BLaER1 (cell line): ENCODE results near the gene BBOF1.
"Not testable (repeated sequence)": the region's sequence is repeated elsewhere in the genome, so short reads cannot be mapped to it uniquely, and the experiment has no call there.

Source experiments
- H3K27ac ChIP-seq: shearing (Covaris generic); formaldehyde crosslinking; 2 replicates; pipeline ENCODE4 v1.8.1; 2022
- H3K27me3 ChIP-seq: shearing (Covaris generic); formaldehyde crosslinking; 2 replicates; pipeline ENCODE4 v1.8.1; 2022
- H3K36me3 ChIP-seq: shearing (Covaris generic); formaldehyde crosslinking; 2 replicates; pipeline ENCODE4 v1.8.1; 2022
- H3K4me1 ChIP-seq: shearing (Covaris generic); formaldehyde crosslinking; 2 replicates; pipeline ENCODE4 v1.8.1; 2022
- H3K4me2 ChIP-seq: shearing (Covaris generic); formaldehyde crosslinking; 2 replicates; pipeline ENCODE4 v1.8.1; 2022
- H3K4me3 ChIP-seq: shearing (Covaris generic); formaldehyde crosslinking; 2 replicates; pipeline ENCODE4 v1.8.1; 2022
- H3K9ac ChIP-seq: shearing (Covaris generic); formaldehyde crosslinking; 2 replicates; pipeline ENCODE4 v1.8.1; 2022
- H3K9me3 ChIP-seq: shearing (Covaris generic); formaldehyde crosslinking; 2 replicates; pipeline ENCODE4 v1.8.1; 2022
- H4K20me1 ChIP-seq: shearing (Covaris generic); formaldehyde crosslinking; 2 replicates; pipeline ENCODE4 v1.8.1; 2022
- Cebpa-rat ChIP-seq: shearing (Covaris generic); IDR thresholded peaks from 2 replicates; pipeline ENCODE4 v1.8.1; 2022

BBOF1 gene

GRCh38 chr14:73997108-73997943, 21.8 kb upstream of the BBOF1 start:
- no peaks in the 10 kb centered on the region for H4K20me1 ChIP-seq
- no peaks in the 10 kb centered on the region for H3K36me3 ChIP-seq
- H3K4me1 ChIP-seq = peaks cover 12% of the 10 kb centered on the region
- H3K4me2 ChIP-seq = no peak overlapping the region
- H3K4me3 ChIP-seq = no peak overlapping the region
- H3K9me3 ChIP-seq = no peaks in the 10 kb centered on the region
- H3K27me3 ChIP-seq = no peaks in the 10 kb centered on the region
- no peak overlapping the region for H3K9ac ChIP-seq
- no peak overlapping the region for H3K27ac ChIP-seq
- TF ChIP-seq Cebpa-rat = no peak

- no peak overlapping the region for H3K27ac ChIP-seq
- no peak overlapping the region for H3K4me3 ChIP-seq
- TF ChIP-seq Cebpa-rat = no peak
- no peaks in the 10 kb centered on the region for H3K9me3 ChIP-seq
- H3K4me2 ChIP-seq = no peak overlapping the region
- H4K20me1 ChIP-seq = no peaks in the 10 kb centered on the region
- H3K27me3 ChIP-seq = no peaks in the 10 kb centered on the region
- H3K4me1 ChIP-seq = peaks cover 12% of the 10 kb centered on the region
- no peak overlapping the region for H3K9ac ChIP-seq
- no peaks in the 10 kb centered on the region for H3K36me3 ChIP-seq
These were observed 21.2 kb upstream of the BBOF1 start for GRCh38 chr14:73997944-73998447.

GRCh38 chr14:73998726-73999125, 20.4 kb upstream of the BBOF1 start:
- 0 out of 2 replicates have a peak, but pooled peaks cover 4% of the 10 kb centered on the region for H3K36me3 ChIP-seq
- no peak for TF ChIP-seq Cebpa-rat
- no peaks in the 10 kb centered on the region for H3K9me3 ChIP-seq
- H3K27ac ChIP-seq = no peak overlapping the region
- no peaks in the 10 kb centered on the region for H4K20me1 ChIP-seq
- no peak overlapping the region for H3K4me3 ChIP-seq
- H3K4me1 ChIP-seq = peaks cover 12% of the 10 kb centered on the region
- no peak overlapping the region for H3K4me2 ChIP-seq
- no peaks in the 10 kb centered on the region for H3K27me3 ChIP-seq
- H3K9ac ChIP-seq = no peak overlapping the region

- H3K27me3 ChIP-seq, H4K20me1 ChIP-seq, H3K4me2 ChIP-seq, H3K4me1 ChIP-seq, H3K4me3 ChIP-seq, H3K9me3 ChIP-seq, H3K27ac ChIP-seq, H3K9ac ChIP-seq: not testable (repeated sequence)
- peaks cover 28% of the 10 kb centered on the region for H3K36me3 ChIP-seq
These were observed 13.5 kb upstream of the BBOF1 start for GRCh38 chr14:74005664-74006063.

- H3K9me3 ChIP-seq = no peaks in the 10 kb centered on the region
- no peak overlapping the region for H3K9ac ChIP-seq
- TF ChIP-seq Cebpa-rat = no peak
- H3K4me1 ChIP-seq = no peaks in the 10 kb centered on the region
- no peaks in the 10 kb centered on the region for H3K27me3 ChIP-seq
- H4K20me1 ChIP-seq = no peaks in the 10 kb centered on the region
- no peak overlapping the region for H3K27ac ChIP-seq
- H3K36me3 ChIP-seq = peaks cover 33% of the 10 kb centered on the region
- H3K4me2 ChIP-seq = no peak overlapping the region
- H3K4me3 ChIP-seq = no peak overlapping the region
These were observed 10.2 kb upstream of the BBOF1 start for GRCh38 chr14:74008843-74009499.

- Histone ChIP-seq H3K4me2 (no peak overlapping the region), H3K4me1 (peaks cover 9% of the 10 kb centered on the region), H4K20me1 (no peaks in the 10 kb centered on the region), H3K4me3 (no peak overlapping the region), H3K9me3 (no peaks in the 10 kb centered on the region), H3K27me3 (no peaks in the 10 kb centered on the region), H3K27ac (no peak overlapping the region), H3K9ac (no peak overlapping the region), H3K36me3 (peaks cover 18% of the 10 kb centered on the region)
- no peak for TF ChIP-seq Cebpa-rat
These were observed 4.8 kb upstream of the BBOF1 start for GRCh38 chr14:74014299-74014698.

- no peaks in the 10 kb centered on the region for H4K20me1 ChIP-seq
- H3K4me1 ChIP-seq = peaks cover 16% of the 10 kb centered on the region
- no peak overlapping the region for H3K9ac ChIP-seq
- H3K9me3 ChIP-seq = no peaks in the 10 kb centered on the region
- no peak for TF ChIP-seq Cebpa-rat
- peaks cover 12% of the 10 kb centered on the region for H3K36me3 ChIP-seq
- no peaks in the 10 kb centered on the region for H3K27me3 ChIP-seq
- no peak overlapping the region for H3K4me3 ChIP-seq
- no peak overlapping the region for H3K27ac ChIP-seq
- H3K4me2 ChIP-seq = no peak overlapping the region
These were observed 4.0 kb upstream of the BBOF1 start for GRCh38 chr14:74015176-74015575.

- peaks cover 6% of the 10 kb centered on the region for H3K36me3 ChIP-seq
- no peak overlapping the region for H3K27ac ChIP-seq
- no peak overlapping the region for H3K4me2 ChIP-seq
- H3K4me1 ChIP-seq = peaks cover 16% of the 10 kb centered on the region
- no peak for TF ChIP-seq Cebpa-rat
- no peaks in the 10 kb centered on the region for H3K27me3 ChIP-seq
- H3K4me3 ChIP-seq = no peak overlapping the region
- H4K20me1 ChIP-seq = no peaks in the 10 kb centered on the region
- no peak overlapping the region for H3K9ac ChIP-seq
- no peaks in the 10 kb centered on the region for H3K9me3 ChIP-seq
These were observed 3.2 kb upstream of the BBOF1 start for GRCh38 chr14:74015963-74016362.

- Histone ChIP-seq H3K27me3 (no peaks in the 10 kb centered on the region), H3K9me3 (no peaks in the 10 kb centered on the region), H3K4me2 (peak overlapping the region; percentile 73), H3K9ac (peak overlapping the region; percentile 80), H3K27ac (peak overlapping the region; percentile 72), H4K20me1 (no peaks in the 10 kb centered on the region), H3K4me3 (peak overlapping the region; percentile 80), H3K4me1 (peaks cover 16% of the 10 kb centered on the region), H3K36me3 (no peaks in the 10 kb centered on the region)
- TF ChIP-seq Cebpa-rat = no peak
These were observed 969 bp upstream of the BBOF1 start for GRCh38 chr14:74018174-74018585.
